HG03025 (cell line): ENCODE measurements around the gene POGZ.

Source experiments
- ATAC-seq: cut with Tn5 transposase; IDR thresholded peaks from one replicate; pipeline ENCODE4 v1.9.1; 2021; ENCODE audit warnings: mild to moderate bottlenecking, moderate library complexity; ENCODE audit not compliant: unreplicated experiment, low FRiP score

The POGZ gene

DNA sequence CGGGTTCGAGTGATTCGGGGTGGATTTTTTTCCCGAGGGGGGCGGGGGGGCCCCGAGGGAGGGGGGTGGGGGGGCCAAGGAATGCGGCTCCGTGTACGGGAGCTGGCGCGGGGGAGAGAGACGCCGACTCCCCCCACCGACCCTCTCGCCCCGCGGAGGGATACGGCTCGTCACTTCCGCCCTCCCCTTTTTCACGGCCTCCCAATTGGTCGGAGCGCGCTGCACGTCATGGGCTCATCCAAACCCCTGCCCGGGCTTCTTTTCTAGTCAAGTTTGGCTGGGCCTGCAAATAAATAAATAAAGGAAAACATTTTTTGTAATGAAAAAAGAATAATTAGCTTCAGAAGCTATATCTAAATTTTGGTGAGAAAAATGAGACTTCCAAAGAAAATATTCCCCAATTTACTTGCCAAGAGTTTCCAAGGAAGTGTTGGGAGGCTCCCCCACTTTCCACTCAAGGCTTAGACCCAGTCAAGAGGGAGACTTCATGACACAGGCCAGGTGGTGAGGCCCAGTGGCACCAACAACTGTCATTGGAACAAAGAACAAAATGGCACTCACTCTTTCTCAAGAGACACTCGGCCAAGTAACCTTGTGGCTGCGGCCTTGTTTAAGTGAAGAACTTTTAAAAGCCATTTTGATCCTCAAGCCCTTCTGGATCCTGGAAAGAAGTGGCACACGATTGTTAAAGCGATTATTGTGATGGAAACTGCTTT is at the start of gene POGZ:
Gene POGZ, minus strand, starts transcription at position 164 of the 716 bp plus-strand sequence. CDS start 17,290 bp downstream, outside the sequence.
- ATAC-seq = peak; percentile 62

DNA sequence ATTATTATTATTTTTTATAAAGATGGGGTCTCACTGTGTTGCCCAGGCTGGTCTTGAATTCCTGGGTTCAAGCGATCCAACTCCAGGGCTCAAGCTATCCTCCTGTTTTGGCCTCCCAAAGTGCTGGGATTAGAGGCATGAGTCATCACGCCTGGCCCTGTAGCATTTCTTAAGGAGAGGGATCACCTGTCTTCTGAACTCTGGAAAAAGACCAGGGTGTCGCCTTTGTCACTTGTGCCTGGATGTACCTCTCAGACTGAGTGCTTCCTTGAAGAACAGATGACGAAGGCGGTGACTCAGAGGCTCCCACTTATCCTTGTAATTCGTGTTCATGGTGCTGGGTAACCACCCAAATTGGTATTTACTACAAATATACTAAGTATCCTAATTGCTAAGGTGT is 49.5 kb upstream of the POGZ start:
- ATAC-seq = no peak

- ATAC-seq = no peak
Measured at GRCh38 chr1:151504759-151505158, 45.5 kb upstream of the POGZ start.

DNA sequence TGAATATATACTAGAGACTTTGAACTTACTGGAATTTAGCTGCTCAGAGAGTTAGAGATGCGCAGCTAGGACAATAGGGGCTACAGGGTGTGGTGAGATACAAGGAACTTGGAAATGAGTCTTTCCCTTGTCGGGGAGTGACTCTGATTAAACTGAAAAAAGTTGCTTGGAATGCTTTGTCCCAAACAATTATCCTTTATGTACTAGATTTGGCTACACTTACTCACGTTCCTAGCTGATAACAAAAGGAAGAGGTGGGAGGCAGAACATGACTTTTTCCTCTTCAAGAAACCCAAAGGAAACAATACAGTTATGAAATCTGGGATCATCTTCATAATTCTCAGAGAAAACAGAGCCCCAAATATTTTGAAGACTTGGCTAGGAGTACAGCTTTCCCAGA is 45.0 kb upstream of the POGZ start:
- ATAC-seq = no peak

GRCh38 chr1:151502859-151503780 is 43.8 kb upstream of the POGZ start:
- no peak for ATAC-seq

DNA sequence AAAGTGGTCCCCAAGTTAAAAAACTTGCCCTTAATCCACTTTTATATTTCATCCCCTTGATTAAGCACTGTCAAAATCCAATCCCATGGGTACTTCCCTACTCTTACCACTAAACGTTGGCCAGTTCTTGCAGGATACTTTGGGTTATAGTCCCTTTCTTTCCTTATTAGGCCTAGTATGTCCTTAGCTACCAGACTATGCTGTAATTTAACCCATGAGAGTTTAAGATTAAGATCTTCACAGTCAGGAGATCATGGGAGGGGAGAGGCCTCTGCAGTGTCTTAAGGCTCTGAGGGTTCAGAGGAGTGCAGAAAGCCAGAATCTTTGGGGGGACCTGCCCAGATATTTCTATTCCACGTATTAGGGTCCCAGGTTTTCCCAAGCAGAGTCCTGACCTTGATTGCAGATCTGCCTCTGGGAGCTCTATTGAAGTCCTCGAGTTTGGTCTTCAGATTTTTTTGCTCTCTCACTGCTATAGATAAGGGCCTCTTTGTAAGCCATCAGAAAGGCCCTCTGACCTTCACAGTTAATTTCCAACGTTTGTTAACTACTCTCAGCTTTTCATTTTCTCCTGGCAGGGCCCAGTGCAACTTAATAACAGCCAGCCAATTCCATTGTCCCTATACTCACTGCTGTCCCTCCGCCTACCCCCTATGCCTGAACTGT is 42.9 kb upstream of the POGZ start:
- ATAC-seq = no peak

- ATAC-seq = no peak
Measured at GRCh38 chr1:151501474-151501873, 42.2 kb upstream of the POGZ start.

DNA sequence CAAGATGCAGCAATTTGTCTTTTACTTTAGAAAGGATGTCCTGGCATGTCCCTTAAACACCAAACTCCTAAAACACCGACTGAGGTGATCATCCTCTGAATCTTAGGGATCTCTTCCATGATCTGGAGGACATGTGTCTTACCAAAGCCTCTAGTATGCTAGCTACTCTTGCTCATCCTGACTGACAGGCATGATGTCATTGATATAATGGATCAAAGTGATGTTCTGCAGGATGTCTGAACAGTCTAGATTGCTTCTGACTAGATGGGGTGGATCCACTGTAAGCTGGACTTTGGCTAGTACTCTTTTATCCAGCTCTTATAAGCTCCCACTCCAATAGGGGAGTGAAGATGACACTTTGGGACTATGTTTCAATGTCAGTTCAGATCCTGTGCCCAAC is 40.6 kb upstream of the POGZ start:
- ATAC-seq = no peak

DNA sequence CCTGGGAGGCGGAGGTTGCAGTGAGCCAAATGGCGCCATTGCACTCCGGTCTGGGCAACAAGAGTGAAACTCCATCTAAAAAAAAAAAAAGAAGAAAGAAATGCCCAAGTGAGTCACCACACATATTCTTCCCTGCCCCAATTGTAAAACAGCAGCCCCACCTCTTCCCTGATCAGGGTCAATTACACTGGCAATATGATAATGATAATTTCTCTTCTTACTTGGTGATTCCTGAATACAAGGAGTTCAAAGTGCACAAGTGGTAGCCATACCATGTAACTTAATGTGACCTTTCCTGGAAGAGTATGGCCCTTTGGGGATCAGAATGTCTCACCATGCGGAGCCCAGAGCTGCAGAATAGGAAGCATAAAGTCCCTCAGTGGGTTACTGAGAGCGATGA is 40.1 kb upstream of the POGZ start:
- ATAC-seq = no peak

GRCh38 chr1:151495316-151495715 is 36.0 kb upstream of the POGZ start:
- no peak for ATAC-seq

GRCh38 chr1:151494741-151495281 is 35.5 kb upstream of the POGZ start:
- ATAC-seq = no peak

DNA sequence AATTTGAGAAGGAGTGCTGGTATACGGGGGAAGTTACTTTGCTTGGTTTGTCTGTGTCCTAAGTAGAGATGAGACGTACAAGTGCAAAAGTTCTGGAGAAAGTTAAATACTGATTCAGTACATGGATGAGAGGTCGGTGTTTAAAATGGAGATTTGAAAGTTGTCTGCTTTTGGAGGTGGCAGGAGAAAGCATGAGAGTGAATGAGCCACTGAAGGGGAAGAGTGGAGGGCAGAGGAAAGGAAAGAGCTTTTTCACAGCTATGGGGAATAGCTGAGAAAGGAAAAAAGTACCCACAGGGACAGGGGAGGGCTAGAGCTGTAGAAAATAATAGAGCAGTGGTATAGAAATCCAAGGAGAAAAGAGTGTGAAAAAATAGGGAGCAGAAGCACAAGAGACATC is 33.7 kb upstream of the POGZ start:
- ATAC-seq = no peak

GRCh38 chr1:151492120-151492519 is 32.8 kb upstream of the POGZ start:
- no peak for ATAC-seq

- no peak for ATAC-seq
Measured at GRCh38 chr1:151491641-151492040, 32.3 kb upstream of the POGZ start.

DNA sequence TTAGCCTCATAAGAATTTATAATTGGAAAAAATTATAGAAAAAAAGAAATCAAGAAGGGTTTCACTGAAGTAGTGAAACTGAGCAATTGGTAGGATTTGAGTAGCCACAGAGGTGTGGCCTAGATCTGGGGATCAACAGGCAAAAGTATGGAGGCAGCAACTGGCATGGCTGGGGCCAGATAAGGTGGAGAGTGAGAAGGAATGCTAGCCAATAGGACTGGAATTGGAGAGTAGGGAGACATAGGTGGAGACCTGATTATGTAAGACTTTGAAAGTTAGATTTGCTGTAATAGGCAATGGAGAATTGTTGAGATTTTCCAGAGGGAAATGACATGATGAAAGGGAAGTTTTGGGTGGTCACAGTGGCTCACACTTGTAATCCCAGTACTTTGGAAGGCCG is 27.3 kb upstream of the POGZ start:
- ATAC-seq = no peak

DNA sequence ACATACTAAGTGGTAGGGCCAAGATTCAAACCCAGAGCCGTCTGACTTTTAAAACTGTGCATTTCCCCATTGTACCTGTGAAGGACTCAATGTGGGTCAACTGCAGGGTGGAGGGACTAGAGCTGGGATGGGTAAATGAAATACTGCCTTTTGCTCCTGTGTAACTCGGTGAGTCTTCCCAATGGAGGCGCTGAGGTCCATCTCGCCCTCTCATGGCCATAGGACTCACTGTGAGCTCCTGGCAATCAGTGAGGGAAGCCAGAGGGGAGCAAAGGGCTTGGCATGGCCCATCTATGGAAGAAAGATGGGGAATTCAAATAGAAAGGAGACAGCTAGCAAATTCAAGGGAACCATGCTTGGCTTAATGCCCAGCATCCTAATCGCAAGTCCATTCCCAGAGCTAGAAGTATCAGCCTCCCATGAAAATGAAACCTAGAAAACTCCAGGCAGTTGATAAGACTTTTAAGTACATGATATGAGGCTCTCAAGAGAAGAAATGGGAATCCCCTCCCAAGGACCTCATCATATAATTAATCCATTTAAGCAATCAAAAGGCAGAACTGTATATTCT is 26.5 kb upstream of the POGZ start:
- no peak for ATAC-seq

DNA sequence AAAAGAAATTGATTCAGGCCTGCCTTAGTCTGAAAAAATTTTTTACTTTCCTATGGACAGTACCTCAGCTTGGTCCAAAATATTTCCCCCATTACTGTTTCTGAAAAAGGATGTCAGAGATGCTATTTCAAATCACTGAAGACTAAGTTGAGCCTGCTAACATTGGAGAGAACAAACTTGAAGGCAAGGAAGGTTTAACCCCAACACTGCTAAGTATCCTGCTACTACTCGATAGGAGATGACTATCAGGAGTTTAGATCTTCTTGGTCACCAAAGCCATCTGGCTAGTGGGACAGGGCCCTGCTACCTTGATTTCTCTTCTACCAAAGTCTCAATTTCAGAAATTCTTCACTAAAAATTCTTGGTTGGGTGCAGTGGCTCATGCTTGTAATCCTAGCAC is 22.7 kb upstream of the POGZ start:
- ATAC-seq = no peak

- ATAC-seq = no peak
Measured at GRCh38 chr1:151479462-151479861, 20.2 kb upstream of the POGZ start.

DNA sequence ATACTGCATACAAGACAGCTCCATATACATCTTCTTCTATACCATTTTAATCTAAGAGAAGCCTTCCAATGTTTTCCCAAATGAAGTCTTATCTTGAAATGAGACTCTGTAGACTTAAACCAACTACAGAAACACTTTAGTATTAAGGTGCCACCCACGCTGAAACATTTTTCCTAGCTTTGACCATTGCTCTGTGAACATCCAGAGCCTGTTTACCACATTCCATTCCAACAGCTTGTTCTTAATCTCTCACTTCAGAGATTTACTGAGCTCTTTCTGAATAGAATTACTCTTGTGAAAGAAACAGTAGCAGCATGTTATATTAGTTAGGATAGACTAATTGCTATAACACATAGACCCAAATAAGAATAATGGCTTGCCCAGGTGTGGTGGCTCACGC is 19.6 kb upstream of the POGZ start:
- ATAC-seq = no peak

DNA sequence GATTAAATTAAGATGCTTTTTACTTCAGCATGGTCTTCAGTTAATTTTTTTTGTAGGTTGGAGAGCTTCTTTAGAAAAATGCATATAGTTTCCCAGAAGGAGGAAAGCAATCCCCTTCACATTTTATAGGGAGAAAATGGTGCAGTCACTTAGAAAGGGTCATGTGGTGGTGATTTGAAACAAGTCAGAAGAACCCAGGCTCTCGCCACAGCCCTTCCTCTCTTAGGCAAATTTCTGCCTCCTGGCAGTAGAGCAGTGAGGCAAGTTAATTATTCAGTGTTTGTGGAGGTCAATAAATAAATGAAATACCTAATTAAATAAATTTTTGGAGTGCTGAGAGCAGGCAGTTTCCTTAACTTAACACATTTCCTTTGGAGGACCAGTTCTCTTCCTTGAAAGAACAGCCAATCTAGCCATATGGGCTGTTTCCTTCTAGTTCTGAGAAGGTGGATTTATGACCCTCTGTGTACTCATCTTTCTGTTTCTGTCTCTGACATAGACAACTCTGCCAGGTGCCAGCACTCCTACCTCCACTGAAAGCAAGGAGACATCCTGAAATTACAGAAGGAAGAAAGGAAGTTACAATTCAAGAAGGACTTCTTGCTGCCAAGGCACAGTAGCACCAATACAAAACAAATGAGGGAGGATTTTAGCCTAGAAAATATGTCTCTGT is 19.0 kb upstream of the POGZ start:
- ATAC-seq = no peak
